Erythroblast (primary cell): ENCODE measurements around the gene DDA1.

Source experiments
- GATA1 ChIP-seq: IDR thresholded peaks from 2 replicates; pipeline ENCODE4 v1.6.1; 2011; ENCODE audit warnings: low read depth, mild to moderate bottlenecking, control low read depth, low read length, moderate library complexity
- POLR2A ChIP-seq: IDR thresholded peaks from 2 replicates; pipeline ENCODE4 v1.6.1; 2011; ENCODE audit warnings: mild to moderate bottlenecking, low read length

DNA sequence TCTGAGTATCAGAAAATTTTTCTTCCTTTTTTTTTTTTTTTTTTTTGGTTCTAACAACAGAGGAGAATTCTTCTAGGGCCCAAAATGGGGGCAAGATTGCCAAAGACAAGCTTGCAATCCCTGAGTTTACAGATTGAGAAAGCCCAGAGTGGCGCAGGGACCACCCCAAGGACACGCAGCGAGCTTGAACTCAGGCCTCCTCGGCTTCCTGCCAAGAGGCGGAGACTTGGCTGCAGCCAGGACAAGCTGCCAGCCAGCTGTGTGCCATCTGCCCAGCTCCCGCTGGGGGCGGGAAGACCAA is 4.2 kb upstream of the DDA1 start:
- TF ChIP-seq POLR2A (no peak), GATA1 (no peak)
